ENCODE measurements around the gene CD44. TPM values are rescaled to one million over a fixed set of nuclear protein-coding genes. Genes with fewer than 3 reads are reported as not detected.
A peak's percentile ranks its signal among the peaks of the same experiment; 100 is the strongest.

Gene CD44
- total RNA-seq, 5 donors from 2014 or later (not counting 1 experiment from before 2014, with no cell fraction given), result 732 to 1,108 (median 781) TPM

GRCh38 chr11:35169112-35169511 is 30.1 kb downstream of the CD44 start:
- Mint-ChIP-seq H3K4me3 (peak overlapping the region; percentile 7 to 69 (median 39)), H3K4me1 (peaks cover 100% of the 10 kb centered on the region in 3 donors), H3K36me3 (peaks cover 59% of the 10 kb centered on the region), H3K27ac (peak overlapping the region; percentile 100), H3K27me3 (no peaks in the 10 kb centered on the region), H3K9me3 (peaks cover 0 to 3% (median 0%) of the 10 kb centered on the region in 3 donors)
- WGBS (ENCODE audit: insufficient coverage), result no CpG with 5 or more reads among the region's 2 CpGs
- DNase-seq (no peak), ATAC-seq (replicated peaks in 1 of 4) (no peak)
- Histone ChIP-seq H3K27ac (ENCODE audit: low read length) (peak overlapping the region; percentile 99), H3K4me1 (ENCODE audit: control insufficient read depth in 1 of 2, extremely low read depth in 1 of 2, insufficient read depth in 2 of 2, low read length in 2 of 2) (peaks cover 82 to 90% of the 10 kb centered on the region in 2 experiments), H3K27me3 (replicated peaks in 1 of 2; ENCODE audit: control insufficient read depth in 2 of 2, extremely low read depth in 1 of 2, insufficient read depth in 2 of 2, low read length in 1 of 2) (no peaks in the 10 kb centered on the region), H3K9me3 (no peaks in the 10 kb centered on the region), H3K36me3 (ENCODE audit: control insufficient read depth in 2 of 2, extremely low read depth in 1 of 2, insufficient read depth in 1 of 2, low read length in 1 of 2) (peaks cover 0 to 8% of the 10 kb centered on the region in 2 donors), H3K4me3 (ENCODE audit: control insufficient read depth in 1 of 2, extremely low read depth in 1 of 2, low read length in 1 of 2) (no peak overlapping the region)
- ChIA-PET POLR2A (interaction anchor here (0.6 to 7.3 kb wide), 8 partner anchors 9 to 1065 kb away, joined by 3 to 110 read pairs (median 8); partner anchors contain the start of gene CD44 (in 1 of the 2)), CTCF (interaction anchor here in 1 of 2 donors (1.0 to 4.4 kb wide), 2 partner anchors 9 to 11 kb away, joined by 3 to 34 read pairs; no protein-coding TSS in a partner anchor)

GRCh38 chr11:35169754-35170153 is 30.8 kb downstream of the CD44 start:
- peaks cover 82 to 90% of the 10 kb centered on the region in 2 experiments for H3K4me1 ChIP-seq (ENCODE audit: control insufficient read depth in 1 of 2, extremely low read depth in 1 of 2, insufficient read depth in 2 of 2, low read length in 2 of 2)
- H3K36me3 ChIP-seq (ENCODE audit: control insufficient read depth in 2 of 2, extremely low read depth in 1 of 2, insufficient read depth in 1 of 2, low read length in 1 of 2), result peaks cover 0 to 8% of the 10 kb centered on the region in 2 donors
- H3K27ac Mint-ChIP-seq, result peak overlapping the region; percentile 100
- no peak for ATAC-seq (replicated peaks in 1 of 4)
- ChIA-PET POLR2A (interaction anchor here (0.6 to 6.2 kb wide), 7 partner anchors 8 to 1066 kb away, joined by 3 to 81 read pairs (median 4); no protein-coding TSS in a partner anchor), CTCF (interaction anchor here (0.6 to 1.0 kb wide), 6 partner anchors 11 to 245 kb away, joined by 3 to 5 read pairs (median 4); no protein-coding TSS in a partner anchor)
- H3K9me3 Mint-ChIP-seq, result peaks cover 0 to 3% (median 0%) of the 10 kb centered on the region in 3 donors
- no peak for DNase-seq
- peak overlapping the region; percentile 99 for H3K27ac ChIP-seq (ENCODE audit: low read length)
- peaks cover 100% of the 10 kb centered on the region in 3 donors for H3K4me1 Mint-ChIP-seq
- peaks cover 59% of the 10 kb centered on the region for H3K36me3 Mint-ChIP-seq
- no CpG with 5 or more reads among the region's 1 CpG for WGBS (ENCODE audit: insufficient coverage)
- no peaks in the 10 kb centered on the region for H3K9me3 ChIP-seq
- no peak overlapping the region for H3K4me3 ChIP-seq (ENCODE audit: control insufficient read depth in 1 of 2, extremely low read depth in 1 of 2, low read length in 1 of 2)
- peak overlapping the region in 2 of 3 donors; percentile 13 to 69 for H3K4me3 Mint-ChIP-seq
- no peaks in the 10 kb centered on the region for H3K27me3 Mint-ChIP-seq
- H3K27me3 ChIP-seq (replicated peaks in 1 of 2; ENCODE audit: control insufficient read depth in 2 of 2, extremely low read depth in 1 of 2, insufficient read depth in 2 of 2, low read length in 1 of 2), result no peaks in the 10 kb centered on the region

DNA sequence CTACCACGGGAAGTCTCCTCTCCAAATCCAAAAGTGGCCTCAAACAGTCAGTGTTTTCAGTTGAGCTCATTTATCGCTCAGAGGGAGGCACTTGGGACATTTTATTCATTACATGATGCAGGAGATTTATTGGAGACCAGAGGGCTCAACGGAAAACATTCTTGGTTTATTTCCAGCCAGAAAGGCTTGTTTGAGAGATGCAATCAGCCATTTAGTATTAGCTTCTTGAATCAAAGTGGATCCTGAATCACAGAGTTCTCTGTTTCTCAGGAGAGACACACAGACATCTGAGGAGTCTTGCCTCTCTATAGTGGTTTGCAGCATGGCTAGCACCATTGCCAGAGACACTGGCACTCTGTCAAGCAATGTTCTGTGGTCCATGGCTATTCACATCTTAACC is 31.5 kb downstream of the CD44 start:
- H3K9me3 ChIP-seq, result no peaks in the 10 kb centered on the region
- ChIA-PET CTCF (interaction anchor here (0.8 to 0.9 kb wide), 4 partner anchors 24 to 245 kb away, joined by 4 to 5 read pairs (median 4); no protein-coding TSS in a partner anchor), POLR2A (interaction anchor here (0.5 to 6.2 kb wide), 9 partner anchors 7 to 239 kb away, joined by 3 to 81 read pairs (median 4); no protein-coding TSS in a partner anchor)
- no peak overlapping the region for H3K4me3 ChIP-seq (ENCODE audit: control insufficient read depth in 1 of 2, extremely low read depth in 1 of 2, low read length in 1 of 2)
- DNase-seq (no peak), ATAC-seq (replicated peaks in 1 of 4) (no peak)
- WGBS (ENCODE audit: insufficient coverage), result 71% methylated on average over 3 of the region's 3 CpGs
- Mint-ChIP-seq H3K27ac (peak overlapping the region; percentile 100), H3K9me3 (peaks cover 0 to 3% (median 0%) of the 10 kb centered on the region in 3 donors), H3K36me3 (peaks cover 66% of the 10 kb centered on the region), H3K4me1 (peaks cover 100% of the 10 kb centered on the region in 3 donors), H3K4me3 (peak overlapping the region in 2 of 3 donors; percentile 28 to 69), H3K27me3 (no peaks in the 10 kb centered on the region)
- H3K27ac ChIP-seq (ENCODE audit: low read length), result peak overlapping the region; percentile 99
- H3K36me3 ChIP-seq (ENCODE audit: control insufficient read depth in 2 of 2, extremely low read depth in 1 of 2, insufficient read depth in 1 of 2, low read length in 1 of 2), result peaks cover 0 to 8% of the 10 kb centered on the region in 2 donors
- H3K27me3 ChIP-seq (replicated peaks in 1 of 2; ENCODE audit: control insufficient read depth in 2 of 2, extremely low read depth in 1 of 2, insufficient read depth in 2 of 2, low read length in 1 of 2), result no peaks in the 10 kb centered on the region
- peaks cover 79 to 93% of the 10 kb centered on the region in 2 experiments for H3K4me1 ChIP-seq (ENCODE audit: control insufficient read depth in 1 of 2, extremely low read depth in 1 of 2, insufficient read depth in 2 of 2, low read length in 2 of 2)

DNA sequence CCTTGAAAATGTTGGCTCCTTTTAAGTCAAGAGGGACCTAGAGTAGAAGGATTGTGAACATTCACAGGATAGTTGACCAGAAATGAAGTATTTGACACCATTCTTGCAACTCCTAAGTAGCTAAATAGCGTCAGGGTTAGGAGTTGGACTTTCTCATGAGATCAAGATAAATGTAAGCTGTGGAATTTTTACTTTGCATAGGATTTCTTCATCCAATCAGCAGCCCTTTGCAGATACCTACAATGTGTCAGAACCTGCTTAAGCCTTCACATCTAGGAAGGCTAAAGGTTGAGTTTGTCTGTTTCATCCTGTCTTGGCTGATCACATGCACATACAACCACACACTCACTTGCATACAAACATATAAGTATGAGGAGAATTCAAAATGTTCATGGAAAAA is 32.3 kb downstream of the CD44 start:
- ChIA-PET CTCF (interaction anchor here in 1 of 2 donors (0.9 kb wide), 1 partner anchor 22 kb away, joined by 3 read pairs; no protein-coding TSS in a partner anchor), POLR2A (interaction anchor here (0.6 to 1.7 kb wide), 8 partner anchors 11 to 105 kb away, joined by 3 to 9 read pairs (median 4); no protein-coding TSS in a partner anchor)
- Mint-ChIP-seq H3K27me3 (no peaks in the 10 kb centered on the region), H3K4me1 (peaks cover 95 to 97% (median 96%) of the 10 kb centered on the region in 3 donors), H3K4me3 (peak overlapping the region in 2 of 3 donors; percentile 28 to 69), H3K36me3 (peaks cover 66% of the 10 kb centered on the region), H3K9me3 (peaks cover 0 to 3% (median 0%) of the 10 kb centered on the region in 3 donors), H3K27ac (peak overlapping the region; percentile 100)
- peaks cover 76 to 95% of the 10 kb centered on the region in 2 experiments for H3K4me1 ChIP-seq (ENCODE audit: control insufficient read depth in 1 of 2, extremely low read depth in 1 of 2, insufficient read depth in 2 of 2, low read length in 2 of 2)
- no peaks in the 10 kb centered on the region for H3K9me3 ChIP-seq
- peaks cover 0 to 8% of the 10 kb centered on the region in 2 donors for H3K36me3 ChIP-seq (ENCODE audit: control insufficient read depth in 2 of 2, extremely low read depth in 1 of 2, insufficient read depth in 1 of 2, low read length in 1 of 2)
- WGBS (ENCODE audit: insufficient coverage), result no CpG with 5 or more reads among the region's 1 CpG
- H3K27me3 ChIP-seq (replicated peaks in 1 of 2; ENCODE audit: control insufficient read depth in 2 of 2, extremely low read depth in 1 of 2, insufficient read depth in 2 of 2, low read length in 1 of 2), result no peaks in the 10 kb centered on the region
- ATAC-seq (replicated peaks in 1 of 4) (no peak), DNase-seq (no peak)
- no peak overlapping the region for H3K4me3 ChIP-seq (ENCODE audit: control insufficient read depth in 1 of 2, extremely low read depth in 1 of 2, low read length in 1 of 2)
- peak overlapping the region; percentile 99 for H3K27ac ChIP-seq (ENCODE audit: low read length)

DNA sequence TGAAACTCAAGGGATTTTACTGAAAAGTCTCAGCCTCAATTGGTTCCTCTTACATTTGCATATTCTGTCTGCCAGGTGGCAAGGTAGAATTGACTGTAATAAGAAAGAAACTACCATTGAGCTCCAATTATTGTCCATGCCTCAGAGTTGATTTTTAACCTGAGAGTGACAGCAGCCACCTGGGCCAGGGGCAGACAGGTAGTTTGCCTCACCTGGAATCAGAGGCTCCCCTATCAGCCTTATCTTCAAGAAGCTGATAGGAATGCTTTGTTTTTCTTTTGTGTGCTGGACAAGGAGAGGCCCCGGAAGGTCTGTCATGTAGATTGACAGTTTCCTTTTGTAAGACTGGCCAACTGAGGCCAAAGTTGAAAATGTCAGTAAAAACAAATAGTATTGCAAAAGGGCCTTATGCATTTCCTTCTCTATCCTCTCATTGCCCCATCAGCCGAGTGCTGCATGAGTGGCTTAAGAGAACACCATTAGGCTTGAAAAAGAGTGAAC is 34.1 kb downstream of the CD44 start:
- ChIA-PET POLR2A (interaction anchor here (0.5 to 2.8 kb wide), 12 partner anchors 7 to 173 kb away, joined by 3 to 13 read pairs (median 4); partner anchors contain the start of gene CD44 (in 1 of the 2)), CTCF (interaction anchor here (0.8 to 1.4 kb wide), 4 partner anchors 27 to 133 kb away, joined by 3 to 4 read pairs (median 4); no protein-coding TSS in a partner anchor)
- no peaks in the 10 kb centered on the region for H3K27me3 ChIP-seq (replicated peaks in 1 of 2; ENCODE audit: control insufficient read depth in 2 of 2, extremely low read depth in 1 of 2, insufficient read depth in 2 of 2, low read length in 1 of 2)
- Mint-ChIP-seq H3K9me3 (peaks cover 0 to 3% (median 0%) of the 10 kb centered on the region in 3 donors), H3K27me3 (no peaks in the 10 kb centered on the region), H3K4me1 (peaks cover 95 to 97% (median 96%) of the 10 kb centered on the region in 3 donors), H3K4me3 (peak overlapping the region; percentile 55 to 69 (median 59)), H3K36me3 (peaks cover 73% of the 10 kb centered on the region), H3K27ac (peak overlapping the region; percentile 100)
- H3K4me3 ChIP-seq (ENCODE audit: control insufficient read depth in 1 of 2, extremely low read depth in 1 of 2, low read length in 1 of 2), result no peak overlapping the region
- DNase-seq (no peak), ATAC-seq (replicated peaks in 1 of 4) (no peak)
- peaks cover 0 to 22% of the 10 kb centered on the region in 2 donors for H3K36me3 ChIP-seq (ENCODE audit: control insufficient read depth in 2 of 2, extremely low read depth in 1 of 2, insufficient read depth in 1 of 2, low read length in 1 of 2)
- H3K4me1 ChIP-seq (ENCODE audit: control insufficient read depth in 1 of 2, extremely low read depth in 1 of 2, insufficient read depth in 2 of 2, low read length in 2 of 2), result peaks cover 76 to 95% of the 10 kb centered on the region in 2 experiments
- peak overlapping the region; percentile 99 for H3K27ac ChIP-seq (ENCODE audit: low read length)
- WGBS (ENCODE audit: insufficient coverage), result 20% methylated on average over 1 of the region's 2 CpGs
- no peaks in the 10 kb centered on the region for H3K9me3 ChIP-seq

All from T-cell (primary cell).